HepG2 (cell line): Measurements from ENCODE around the gene TOP2A. TPM values are rescaled to one million over a fixed set of nuclear protein-coding genes. Genes with fewer than 3 reads are reported as not detected.

Experiments used
- BRF2 ChIP-seq: sonication (generic); formaldehyde crosslinking; IDR thresholded peaks from 2 replicates; pipeline ENCODE4 v1.8.1; 2022; ENCODE audit warnings: mild to moderate bottlenecking, missing genetic modification reagents
- CBX1 ChIP-seq: IDR thresholded peaks from one replicate; pipeline ENCODE4 v1.6.1; 2016; ENCODE audit warnings: antibody characterized with exemption, low read depth
- CENPBD1 ChIP-seq: sonication (generic); formaldehyde crosslinking; IDR thresholded peaks from 2 replicates; pipeline ENCODE4 v1.8.0; 2022; ENCODE audit warnings: missing genetic modification reagents, low read depth, mild to moderate bottlenecking, borderline replicate concordance
- E2F5 ChIP-seq: sonication (generic); formaldehyde crosslinking; conservative IDR thresholded peaks from 2 replicates; pipeline ENCODE4 v1.4.0; 2020; ENCODE audit warnings: missing genetic modification reagents
- ELK4 ChIP-seq: sonication (generic); formaldehyde crosslinking; IDR thresholded peaks from 2 replicates; pipeline ENCODE4 v1.9.0; 2021; ENCODE audit warnings: missing genetic modification reagents, borderline replicate concordance
- GABPB1 ChIP-seq: IDR thresholded peaks from 2 replicates; pipeline ENCODE4 v1.6.1; 2016; ENCODE audit warnings: mild to moderate bottlenecking, missing genetic modification reagents, moderate library complexity, missing compliant biosample characterization
- GTF2F1 ChIP-seq: fragments of 150-350 bp; IDR thresholded peaks from 2 replicates; pipeline ENCODE4 v1.6.1; 2014; ENCODE audit warnings: low read length
- KAT2B ChIP-seq: fragments of 150-350 bp; IDR thresholded peaks from 2 replicates; pipeline ENCODE4 v1.6.1; 2014; ENCODE audit warnings: low read depth, low read length, borderline replicate concordance
- KDM5B ChIP-seq: sonication (generic); formaldehyde crosslinking; IDR thresholded peaks from 2 replicates; pipeline ENCODE4 v1.4.0; 2020; ENCODE audit warnings: missing genetic modification reagents, mild to moderate bottlenecking, borderline replicate concordance
- MAF1 ChIP-seq: sonication (generic); formaldehyde crosslinking; IDR thresholded peaks from 2 replicates; pipeline ENCODE4 v1.5.0; 2020; ENCODE audit warnings: missing genetic modification reagents, borderline replicate concordance
- NFKBIZ ChIP-seq: IDR thresholded peaks from 2 replicates; pipeline ENCODE4 v1.6.1; 2018; ENCODE audit warnings: missing genetic modification reagents, missing compliant biosample characterization
- POLR2AphosphoS2 ChIP-seq: IDR thresholded peaks from 2 replicates; pipeline ENCODE4 v1.6.1; 2011; ENCODE audit warnings: low read depth, low read length, improper control_type of control experiment
- RAD51 ChIP-seq: fragments of 450-650 bp; IDR thresholded peaks from 2 replicates; pipeline ENCODE4 v1.6.1; 2016; ENCODE audit warnings: borderline replicate concordance
- RNF2 ChIP-seq: fragments of 450-650 bp; conservative IDR thresholded peaks from 2 replicates; pipeline ENCODE4 v1.6.1; 2016; ENCODE audit warnings: low read depth
- TCF12 ChIP-seq, 2 experiments: fragments of 450-650 bp in 1 of 2; sonication (generic) in 1 of 2; formaldehyde crosslinking in 1 of 2; IDR thresholded peaks; 2 replicates each; pipeline versions ENCODE4 v1.6.1 to v1.8.0; 2017 to 2022; ENCODE audit warnings: antibody characterized with exemption in 1 of 2, mild to moderate bottlenecking in 1 of 2, missing genetic modification reagents in 1 of 2, moderate library complexity in 1 of 2
- WIZ ChIP-seq: sonication (generic); formaldehyde crosslinking; IDR thresholded peaks from 2 replicates; pipeline ENCODE4 v1.5.1; 2020; ENCODE audit warnings: mild to moderate bottlenecking, missing genetic modification reagents
- ZHX1 ChIP-seq: sonication (generic); formaldehyde crosslinking; IDR thresholded peaks from 2 replicates; pipeline ENCODE4 v1.8.1; 2022; ENCODE audit warnings: low read depth, mild to moderate bottlenecking, missing genetic modification reagents
- ZKSCAN5 ChIP-seq: sonication (generic); formaldehyde crosslinking; IDR thresholded peaks from 2 replicates; pipeline ENCODE4 v1.5.1; 2020; ENCODE audit warnings: mild to moderate bottlenecking, missing genetic modification reagents
- ZNF276 ChIP-seq: sonication (generic); formaldehyde crosslinking; IDR thresholded peaks from 2 replicates; pipeline ENCODE4 v1.4.0; 2020; ENCODE audit warnings: mild to moderate bottlenecking, low read depth, missing genetic modification reagents
- ZNF567 ChIP-seq: sonication (generic); formaldehyde crosslinking; IDR thresholded peaks from 2 replicates; pipeline ENCODE4 v1.8.1; 2023; ENCODE audit warnings: mild to moderate bottlenecking, missing genetic modification reagents, borderline replicate concordance
- polyA plus RNA-seq, 8 experiments: library from polyadenylated mRNA; depleted of rRNA in 3 of 8; stranded (reverse) in 7 of 8; unstranded in 1 of 8; fragments of >200 nt; fragmentation: Illumina TruSeq in 4 of 8; extraction: Trizol in 4 of 8; gene quantifications; 2 replicates each; pipeline versions ENCODE4 v1.2.1 to v1.2.3, GENCODE V29; 2011 to 2016; ENCODE audit warnings: low read depth in 4 of 8, missing spikeins in 1 of 8, mixed read lengths in 1 of 8; ENCODE audit not compliant: insufficient read depth in 1 of 8
- total RNA-seq, 5 experiments: library from RNA; depleted of rRNA; stranded (reverse); fragments of >200 nt; fragmentation: Illumina TruSeq; extraction: Trizol; gene quantifications; 2 replicates each; pipeline ENCODE4 v1.2.3, GENCODE V29; 2016; ENCODE audit warnings: low read depth in 1 of 5

TOP2A gene
- total and polyA plus RNA-seq, 2 of the 13 experiments (the other 11 are each of a cell fraction or from before 2014, with no cell fraction given), result 108 to 327 TPM

GRCh38 chr17:40419559-40420331 lies 2.0 kb upstream of the TOP2A start (continued):
- TF ChIP-seq KDM5B (CRISPR knock-in tag) (no peak), ELK4 (CRISPR knock-in tag) (no peak), GTF2F1 (no peak), ZNF276 (peak; percentile 84; the same call in 1 of the 2 replicates), RAD51 (no peak), NFKBIZ (no peak; the same call in 1 of the 2 replicates), ZHX1 (CRISPR knock-in tag) (no peak), E2F5 (CRISPR knock-in tag) (peak; percentile 24; the same call in 1 of the 2 replicates), RNF2 (no peak; the same call in 1 of the 2 replicates), ZKSCAN5 (CRISPR knock-in tag) (0 out of 2 replicates have a peak, but pooled peaks have one; percentile 17), ZNF567 (CRISPR knock-in tag) (no peak), POLR2AphosphoS2 (no peak), KAT2B (no peak), WIZ (CRISPR knock-in tag) (no peak), GABPB1 (CRISPR knock-in tag) (peak; percentile 13; the same call in 1 of the 2 replicates), CENPBD1 (CRISPR knock-in tag) (no peak), TCF12 (IDR thresholded peaks at IDR 0.05) (no peak), TCF12 (CRISPR knock-in tag; IDR thresholded peaks at IDR 0.05) (no peak), MAF1 (CRISPR knock-in tag) (no peak), CBX1 (peak; percentile 84), BRF2 (CRISPR knock-in tag) (no peak)
